Mesothelial cell of epicardium (in vitro differentiated cells): ENCODE measurements around the gene HYAL4. TPM values are rescaled to one million over a fixed set of nuclear protein-coding genes. Genes with fewer than 3 reads are reported as not detected.
"Not testable (repeated sequence)": the region's sequence is repeated elsewhere in the genome, so short reads cannot be mapped to it uniquely, and the experiment has no call there.

Source experiments
- DNase-seq, 2 experiments: peaks; one replicate each; pipeline ENCODE4 v3.0.0; 2021; ENCODE audit warnings: low spot score in 2 of 2; ENCODE audit not compliant: unreplicated experiment in 2 of 2
- H3K27ac Mint-ChIP-seq: 2 replicates; pipeline ENCODE4 v1.8.0; 2021; ENCODE audit warnings: mixed read lengths
- H3K27me3 Mint-ChIP-seq: 2 replicates; pipeline ENCODE4 v1.8.0; 2021; ENCODE audit warnings: low read depth, mixed read lengths
- H3K36me3 Mint-ChIP-seq: 2 replicates; pipeline ENCODE4 v1.8.0; 2021; ENCODE audit warnings: mixed read lengths
- H3K4me1 Mint-ChIP-seq: 2 replicates; pipeline ENCODE4 v1.8.0; 2021; ENCODE audit warnings: mixed read lengths
- H3K4me3 Mint-ChIP-seq: 2 replicates; pipeline ENCODE4 v1.8.0; 2021; ENCODE audit warnings: mild to moderate bottlenecking, moderate library complexity, mixed read lengths
- H3K9me3 Mint-ChIP-seq: 2 replicates; pipeline ENCODE4 v1.8.0; 2021; ENCODE audit warnings: mixed read lengths
- total RNA-seq: library from RNA; stranded (reverse); gene quantifications from 3 replicates; pipeline ENCODE4 v1.2.1, GENCODE V29; 2021
- TF ChIP-seq, protein P1 (sequence below): fragments of 200-600 bp; sonication (generic); IDR thresholded peaks from one replicate; pipeline ENCODE4 v1.5.0; 2021; ENCODE audit warnings: antibody characterized with exemption; ENCODE audit not compliant: unreplicated experiment

Gene HYAL4
- total RNA-seq, 1 donor from 2014 or later = not detected

DNA sequence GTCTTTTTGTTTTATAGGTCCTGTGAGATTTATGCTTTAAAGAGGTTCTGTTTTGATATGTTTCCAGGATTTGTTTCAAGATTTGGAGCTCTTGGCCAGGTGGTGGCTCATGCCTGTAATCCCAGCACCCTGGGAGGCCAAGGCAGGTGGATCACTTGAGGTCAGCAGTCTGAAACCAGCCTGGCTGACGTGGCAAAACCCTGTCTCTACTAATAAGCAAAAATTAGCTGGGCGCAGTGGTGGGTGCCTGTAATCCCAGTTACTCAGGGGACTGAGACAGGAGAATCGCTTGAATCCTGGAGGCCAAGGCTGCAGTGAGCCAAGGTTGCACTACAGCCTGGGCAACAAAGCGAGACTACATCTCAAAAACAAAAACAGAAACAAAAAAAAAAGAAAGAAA lies 8.3 kb upstream of the HYAL4 start:
- TF ChIP-seq, protein P1, sequence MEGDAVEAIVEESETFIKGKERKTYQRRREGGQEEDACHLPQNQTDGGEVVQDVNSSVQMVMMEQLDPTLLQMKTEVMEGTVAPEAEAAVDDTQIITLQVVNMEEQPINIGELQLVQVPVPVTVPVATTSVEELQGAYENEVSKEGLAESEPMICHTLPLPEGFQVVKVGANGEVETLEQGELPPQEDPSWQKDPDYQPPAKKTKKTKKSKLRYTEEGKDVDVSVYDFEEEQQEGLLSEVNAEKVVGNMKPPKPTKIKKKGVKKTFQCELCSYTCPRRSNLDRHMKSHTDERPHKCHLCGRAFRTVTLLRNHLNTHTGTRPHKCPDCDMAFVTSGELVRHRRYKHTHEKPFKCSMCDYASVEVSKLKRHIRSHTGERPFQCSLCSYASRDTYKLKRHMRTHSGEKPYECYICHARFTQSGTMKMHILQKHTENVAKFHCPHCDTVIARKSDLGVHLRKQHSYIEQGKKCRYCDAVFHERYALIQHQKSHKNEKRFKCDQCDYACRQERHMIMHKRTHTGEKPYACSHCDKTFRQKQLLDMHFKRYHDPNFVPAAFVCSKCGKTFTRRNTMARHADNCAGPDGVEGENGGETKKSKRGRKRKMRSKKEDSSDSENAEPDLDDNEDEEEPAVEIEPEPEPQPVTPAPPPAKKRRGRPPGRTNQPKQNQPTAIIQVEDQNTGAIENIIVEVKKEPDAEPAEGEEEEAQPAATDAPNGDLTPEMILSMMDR = no peak
- Mint-ChIP-seq H3K9me3 (peaks cover 27% of the 10 kb centered on the region), H3K36me3 (no peaks in the 10 kb centered on the region), H3K27me3 (no peaks in the 10 kb centered on the region), H3K27ac (no peak overlapping the region), H3K4me1 (no peaks in the 10 kb centered on the region), H3K4me3 (no peak overlapping the region)
- DNase-seq = no peak

DNA sequence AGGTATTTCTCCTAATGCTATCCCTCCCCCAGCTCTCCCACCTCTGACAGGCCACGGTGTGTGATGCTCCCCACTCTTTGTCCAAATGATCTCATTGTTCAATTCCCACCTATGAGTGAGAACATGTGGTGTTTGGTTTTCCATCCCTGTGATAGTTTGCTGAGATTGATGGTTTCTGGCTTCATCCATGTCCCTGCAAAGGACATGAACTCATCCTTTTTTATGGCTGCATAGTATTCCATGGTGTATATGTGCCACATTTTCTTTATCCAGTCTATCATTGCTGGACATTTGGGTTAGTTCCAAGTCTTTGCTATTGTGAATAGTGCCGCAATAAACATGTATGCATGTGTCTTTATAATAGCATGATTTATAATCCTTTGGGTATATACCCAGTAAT lies 5.9 kb upstream of the HYAL4 start:
- not testable (repeated sequence) for H3K4me1 Mint-ChIP-seq, H3K27me3 Mint-ChIP-seq, H3K4me3 Mint-ChIP-seq, H3K27ac Mint-ChIP-seq, DNase-seq, H3K36me3 Mint-ChIP-seq
- H3K9me3 Mint-ChIP-seq = peaks cover 37% of the 10 kb centered on the region

DNA sequence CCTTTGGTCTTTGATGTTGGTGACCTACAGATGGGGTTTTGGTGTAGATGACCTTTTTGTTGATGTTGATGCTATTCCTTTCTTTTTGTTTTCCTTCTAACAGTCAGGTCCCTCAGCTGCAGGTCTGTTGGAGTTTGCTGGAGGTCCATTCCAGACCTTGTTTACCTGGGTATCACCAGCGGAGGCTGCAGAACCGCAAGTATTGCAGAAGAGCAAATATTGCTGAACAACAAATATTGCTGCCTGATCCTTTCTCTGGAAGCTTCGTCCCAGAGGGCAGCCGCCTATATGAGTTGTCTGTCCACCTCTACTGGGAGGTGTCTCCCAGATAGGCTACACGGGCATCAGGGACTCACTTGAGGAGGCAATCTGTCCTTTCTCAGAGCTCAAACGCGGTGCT lies 827 bp upstream of the HYAL4 start:
- DNase-seq, H3K4me3 Mint-ChIP-seq, H3K36me3 Mint-ChIP-seq, H3K27me3 Mint-ChIP-seq, H3K4me1 Mint-ChIP-seq, H3K27ac Mint-ChIP-seq: not testable (repeated sequence)
- peaks cover 27% of the 10 kb centered on the region for H3K9me3 Mint-ChIP-seq

DNA sequence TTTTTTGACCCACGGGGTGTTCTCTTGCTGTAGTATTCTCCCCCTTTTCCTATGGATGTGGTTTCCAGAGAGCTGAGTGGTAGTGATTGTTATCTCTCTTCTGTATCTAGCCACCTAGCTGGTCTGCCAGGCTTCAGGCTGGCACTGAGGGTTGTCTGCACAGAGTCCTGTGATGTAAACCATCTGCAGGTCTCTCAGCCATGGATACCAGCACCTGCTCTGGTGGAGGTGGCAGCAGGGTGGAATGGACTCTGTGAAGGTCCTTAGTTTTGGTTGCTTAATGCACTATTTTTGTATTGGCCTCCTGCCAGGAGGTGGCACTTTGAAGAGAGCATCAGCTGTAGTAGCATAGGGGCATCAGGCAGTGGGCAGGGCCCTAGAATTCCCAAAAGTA lies 851 bp downstream of the HYAL4 start:
- Mint-ChIP-seq H3K27ac (no peak overlapping the region), H3K4me3 (no peak overlapping the region), H3K9me3 (peaks cover 17% of the 10 kb centered on the region), H3K36me3 (no peaks in the 10 kb centered on the region), H3K27me3 (no peaks in the 10 kb centered on the region), H3K4me1 (peaks cover 2% of the 10 kb centered on the region)
- TF ChIP-seq, protein P1 = no peak
- DNase-seq = no peak

DNA sequence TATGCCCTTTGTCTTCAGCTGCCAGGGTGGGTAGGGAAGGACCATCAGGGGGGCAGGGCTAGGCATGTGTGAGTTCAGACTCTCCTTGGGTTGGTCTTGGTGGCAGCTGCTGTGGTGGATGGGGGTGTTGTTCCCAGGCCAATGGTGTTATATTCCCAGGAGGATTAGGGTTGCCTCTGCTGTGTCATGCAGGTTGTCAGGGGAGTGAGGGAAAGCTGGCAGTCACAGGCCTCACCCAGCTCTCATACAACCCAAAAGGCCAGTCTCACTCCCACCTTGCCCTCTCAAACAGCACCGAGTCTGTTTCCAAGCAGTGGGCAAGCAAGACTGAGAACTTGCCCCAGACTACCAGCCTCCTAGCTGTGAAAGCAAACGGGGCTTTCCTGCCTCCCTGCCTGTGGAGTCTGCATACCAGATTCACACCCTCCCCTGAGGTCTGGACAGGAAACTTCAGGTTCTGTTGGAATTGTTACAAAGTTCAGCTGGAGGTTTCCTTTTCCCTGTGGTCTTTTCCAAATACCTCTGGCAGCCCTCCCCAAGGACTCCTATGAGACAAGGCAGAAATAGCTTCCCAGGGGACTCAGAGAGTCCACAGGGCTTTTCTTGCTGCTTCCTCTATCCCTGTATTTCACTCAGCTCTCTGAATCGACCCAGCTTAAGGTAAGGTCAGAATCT lies 1.4 kb downstream of the HYAL4 start:
- Mint-ChIP-seq H3K36me3 (no peaks in the 10 kb centered on the region), H3K27me3 (no peaks in the 10 kb centered on the region), H3K4me1 (peaks cover 2% of the 10 kb centered on the region), H3K27ac (no peak overlapping the region), H3K4me3 (no peak overlapping the region), H3K9me3 (peaks cover 17% of the 10 kb centered on the region)
- DNase-seq = no peak
- TF ChIP-seq, protein P1 = no peak

DNA sequence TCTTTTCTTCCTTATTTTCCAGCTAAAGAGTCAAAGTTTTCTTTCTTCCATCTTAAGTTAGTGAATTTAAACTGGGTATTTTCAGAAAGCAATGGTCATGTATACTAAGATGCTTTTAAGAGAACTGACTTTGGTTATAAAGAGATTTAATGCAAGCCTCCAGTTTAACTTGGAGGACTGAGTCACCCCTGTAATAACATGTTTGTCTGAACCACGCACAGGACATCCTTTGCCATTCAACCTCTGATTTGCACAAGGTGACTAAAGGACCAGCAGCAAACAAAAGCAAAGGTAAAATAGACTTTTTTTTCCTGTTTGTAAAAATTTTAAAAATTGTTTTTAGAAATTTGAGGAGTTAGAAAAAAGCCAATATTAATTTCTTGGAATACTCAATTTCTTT lies 2.9 kb downstream of the HYAL4 start:
- Mint-ChIP-seq H3K4me1 (peaks cover 2% of the 10 kb centered on the region), H3K9me3 (peaks cover 16% of the 10 kb centered on the region), H3K4me3 (no peak overlapping the region), H3K27me3 (no peaks in the 10 kb centered on the region), H3K36me3 (no peaks in the 10 kb centered on the region), H3K27ac (no peak overlapping the region)
- no peak for DNase-seq
- TF ChIP-seq, protein P1 = no peak

DNA sequence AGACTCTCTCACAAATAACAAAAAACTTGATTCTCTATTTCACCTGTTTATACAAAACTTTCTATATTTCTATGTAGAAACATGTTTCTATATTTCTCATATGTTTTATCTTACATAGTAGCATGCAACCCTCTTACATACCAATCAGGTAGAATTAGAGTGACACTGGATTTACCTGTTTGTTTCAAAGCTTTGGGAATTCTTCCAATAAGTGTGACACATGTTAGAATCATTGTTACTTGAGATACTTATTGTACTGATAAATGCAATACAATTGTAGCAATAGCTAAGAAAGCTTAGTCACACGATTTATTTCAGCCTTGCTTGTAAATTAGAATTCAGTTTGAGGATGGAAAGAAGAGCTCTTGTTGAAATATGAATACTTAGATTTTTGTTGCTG lies 4.9 kb downstream of the HYAL4 start:
- DNase-seq = no peak
- Mint-ChIP-seq H3K27me3 (no peaks in the 10 kb centered on the region), H3K27ac (no peak overlapping the region), H3K9me3 (peaks cover 22% of the 10 kb centered on the region), H3K36me3 (no peaks in the 10 kb centered on the region), H3K4me1 (peaks cover 2% of the 10 kb centered on the region), H3K4me3 (no peak overlapping the region)
- TF ChIP-seq, protein P1 = no peak

DNA sequence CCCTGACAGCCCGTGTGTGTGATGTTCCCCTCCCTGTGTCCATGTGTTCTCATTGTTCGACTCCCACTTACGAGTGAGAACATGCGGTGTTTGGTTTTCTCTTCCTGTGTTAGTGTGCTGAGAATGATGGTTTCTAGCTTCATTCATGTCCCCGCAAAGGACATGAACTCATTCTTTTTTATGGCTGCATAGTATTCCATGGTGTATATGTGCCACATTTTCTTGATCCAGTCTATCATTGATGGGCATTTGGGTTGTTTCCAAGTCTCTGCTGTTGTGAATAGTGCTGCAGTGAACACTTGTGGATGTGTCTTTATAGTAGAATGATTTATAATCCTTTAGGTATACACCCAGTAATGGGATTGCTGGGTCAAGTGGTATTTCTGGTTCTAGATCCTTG lies 6.4 kb downstream of the HYAL4 start:
- H3K4me1 Mint-ChIP-seq, H3K36me3 Mint-ChIP-seq, H3K4me3 Mint-ChIP-seq, DNase-seq, H3K27ac Mint-ChIP-seq, H3K27me3 Mint-ChIP-seq: not testable (repeated sequence)
- H3K9me3 Mint-ChIP-seq = peaks cover 37% of the 10 kb centered on the region

DNA sequence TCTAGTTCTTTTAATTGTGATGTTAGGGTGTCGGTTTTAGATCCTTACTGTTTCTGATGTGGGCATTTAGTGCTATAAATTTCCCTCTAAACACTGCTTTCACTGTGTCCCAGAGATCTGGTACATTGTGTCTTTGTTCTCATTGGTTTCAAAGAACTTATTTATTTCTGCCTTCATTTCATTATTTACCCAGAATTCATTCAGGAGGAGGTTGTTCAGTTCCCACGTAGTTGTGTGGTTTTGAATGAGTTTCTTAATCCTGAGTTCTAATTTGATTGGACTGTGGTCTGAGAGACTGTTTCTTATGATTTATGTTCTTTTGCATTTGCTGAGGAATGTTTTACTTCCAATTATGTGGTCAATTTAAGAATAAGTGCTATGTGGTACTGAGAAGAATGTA lies 9.3 kb downstream of the HYAL4 start:
- not testable (repeated sequence) for H3K27ac Mint-ChIP-seq, H3K4me3 Mint-ChIP-seq, H3K4me1 Mint-ChIP-seq, DNase-seq, H3K27me3 Mint-ChIP-seq, H3K36me3 Mint-ChIP-seq
- H3K9me3 Mint-ChIP-seq = peaks cover 37% of the 10 kb centered on the region
